HUDEP-2 (cell line): ENCODE measurements around the gene LGALS12.
"Not testable (repeated sequence)": the region's sequence is repeated elsewhere in the genome, so short reads cannot be mapped to it uniquely, and the experiment has no call there.

Experiments used
- DNase-seq, 76 experiments: peaks; one replicate each; lab custom pipeline; 2025; ENCODE audit not compliant: unreplicated experiment in 76 of 76; lab: John Stamatoyannopoulos, UW

The LGALS12 gene

DNA sequence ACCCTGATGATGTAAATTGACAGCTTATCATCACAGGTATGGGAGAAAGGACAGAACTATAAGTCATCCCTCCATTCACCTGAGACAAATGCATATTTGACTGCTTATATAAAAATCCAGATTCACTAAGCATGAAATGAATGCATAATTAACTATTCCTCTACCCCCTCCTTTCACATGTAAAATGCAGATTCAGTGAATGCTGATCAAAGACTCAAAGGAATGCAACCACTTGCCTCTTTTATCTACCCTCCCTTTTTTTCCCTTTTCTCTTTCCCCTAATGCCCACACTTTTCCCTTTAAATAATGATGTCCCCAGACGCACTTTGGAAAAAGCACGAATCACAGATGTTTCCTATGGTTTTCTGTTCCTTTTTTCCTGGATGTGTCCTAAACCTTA, 26.2 kb downstream of the LGALS12 start:
- DNase-seq, result no peak

DNA sequence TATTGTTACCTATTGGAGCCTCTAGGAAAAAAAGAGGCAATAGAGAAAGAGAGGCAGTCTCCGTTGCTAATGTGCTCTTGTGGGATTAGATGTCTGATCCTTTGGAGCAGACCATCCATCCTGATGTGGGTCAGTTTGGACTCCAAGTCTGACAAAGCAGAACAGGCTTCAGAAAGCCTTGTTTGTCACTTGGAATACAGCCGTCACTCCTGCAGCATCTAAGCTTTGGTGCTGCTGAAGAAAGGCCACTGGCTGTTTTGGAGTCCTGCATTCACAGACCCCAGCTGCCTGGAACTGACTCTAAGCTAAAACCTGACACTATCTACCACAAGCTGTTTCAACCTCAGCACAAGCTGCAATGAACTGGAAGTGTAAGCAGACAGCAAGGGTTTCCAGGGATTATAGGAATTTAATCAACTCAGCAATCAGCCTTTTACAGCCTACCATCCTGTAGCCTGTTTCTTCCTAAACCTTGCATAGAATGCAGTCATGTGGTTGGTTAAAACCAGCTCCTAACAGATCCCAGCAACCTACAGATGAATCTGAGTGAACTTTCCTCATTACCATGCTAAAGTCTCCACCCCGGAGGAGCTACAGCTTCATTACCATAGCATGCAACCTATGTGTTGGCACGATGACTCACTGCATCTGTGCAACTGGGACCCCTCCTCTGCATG, 27.1 kb downstream of the LGALS12 start:
- DNase-seq, result no peak

DNA sequence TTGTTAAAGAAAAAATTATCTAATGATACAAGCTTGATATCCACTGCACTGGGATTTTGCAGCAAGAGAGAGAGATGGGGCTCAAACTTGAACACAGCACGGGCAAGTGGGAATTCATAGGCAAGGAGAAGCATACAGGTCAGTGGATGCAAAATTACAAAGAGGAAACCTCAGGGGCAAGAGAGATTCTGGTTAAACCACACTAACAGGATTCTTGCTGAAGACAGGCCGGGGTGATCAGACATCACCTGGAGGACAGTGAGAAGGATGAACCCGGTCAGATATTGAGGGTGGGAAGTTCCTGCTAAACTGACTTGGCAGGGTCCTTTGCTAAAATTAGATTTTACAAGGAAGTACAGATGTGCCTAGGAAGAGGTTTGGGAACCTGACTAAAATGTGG, 28.2 kb downstream of the LGALS12 start:
- DNase-seq, result no peak

DNA sequence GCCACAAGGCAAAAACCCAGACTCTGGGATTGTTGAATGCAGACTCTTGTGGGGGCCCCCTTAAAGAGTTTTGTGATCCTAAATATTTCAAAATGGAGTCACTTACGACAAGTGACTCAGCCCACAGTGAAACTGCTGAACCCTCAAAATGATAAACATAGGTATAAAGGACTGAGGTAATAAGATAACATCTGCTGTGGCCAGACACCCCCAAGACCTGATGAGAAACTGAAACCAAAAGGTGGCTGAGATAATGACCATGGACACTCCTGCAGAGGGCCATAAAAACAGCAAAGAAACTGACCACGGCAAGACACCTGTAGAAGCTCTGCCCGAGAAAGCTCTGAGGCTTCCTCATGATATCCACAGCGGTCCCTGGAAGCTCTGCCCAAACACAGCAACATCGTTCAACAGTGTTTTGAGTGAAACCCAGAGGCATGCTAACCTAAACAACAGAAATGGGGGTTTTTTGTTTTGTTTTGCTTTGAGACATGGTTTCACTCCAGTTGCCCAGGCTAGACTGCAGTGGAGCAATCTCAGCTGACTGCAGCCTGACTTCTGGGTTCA, 29.1 kb downstream of the LGALS12 start:
- DNase-seq, result no peak

DNA sequence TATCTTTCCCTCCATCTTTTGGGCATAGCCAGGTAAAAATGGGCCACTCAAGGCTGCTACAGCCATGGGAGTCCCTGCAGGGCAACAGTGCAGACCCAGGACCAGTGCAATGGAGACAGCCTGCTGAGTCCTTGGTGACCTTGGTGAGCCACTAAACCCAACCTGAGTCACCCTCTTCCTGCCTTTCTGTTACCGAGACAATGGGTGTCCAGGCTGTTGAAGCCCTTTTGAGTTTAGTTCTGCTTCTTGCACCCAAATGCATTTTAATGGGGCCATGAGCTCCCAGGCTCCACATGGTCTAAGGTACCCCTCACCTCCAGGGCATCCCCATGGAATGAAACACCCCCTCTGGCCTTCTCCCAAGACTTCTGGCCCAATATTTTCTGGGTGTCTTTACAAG, 29.9 kb downstream of the LGALS12 start:
- no peak for DNase-seq

DNA sequence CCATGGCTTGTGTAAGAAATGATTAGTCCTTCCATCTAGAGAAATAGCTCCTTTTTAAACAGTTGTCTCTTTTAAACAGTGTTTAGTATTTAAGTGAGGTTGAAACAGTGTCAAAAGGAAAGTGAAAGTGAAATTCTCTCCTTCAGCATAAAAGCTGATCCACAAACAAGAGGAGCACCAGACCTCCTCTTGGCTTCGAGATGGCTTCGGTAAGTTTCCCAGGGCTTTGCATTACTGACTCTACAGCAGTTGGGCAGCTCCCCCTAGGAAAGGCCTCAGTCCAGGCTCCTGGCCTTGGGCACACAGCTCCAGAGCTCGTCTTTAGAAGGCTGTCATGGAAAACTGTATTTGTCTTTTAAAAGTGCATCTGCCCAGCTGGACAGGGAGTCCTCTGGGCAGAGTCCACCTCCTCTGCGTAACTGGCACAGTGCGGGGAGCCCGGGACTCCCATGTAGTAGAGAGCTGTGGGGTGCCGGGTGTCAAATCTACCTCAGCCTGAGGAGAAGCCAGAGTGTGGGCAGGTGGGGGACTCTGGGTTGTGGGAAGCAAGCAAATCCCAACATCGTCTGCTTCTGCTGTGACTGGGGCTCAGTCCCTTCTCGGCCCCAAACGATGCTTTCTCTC, 30.9 kb downstream of the LGALS12 start, which contains the start of gene PLAAT4:
Gene PLAAT4 (plus strand): TSS at position 140 of the 624 bp plus-strand sequence. CDS start 61 bp downstream, at position 201.
- no peak for DNase-seq

DNA sequence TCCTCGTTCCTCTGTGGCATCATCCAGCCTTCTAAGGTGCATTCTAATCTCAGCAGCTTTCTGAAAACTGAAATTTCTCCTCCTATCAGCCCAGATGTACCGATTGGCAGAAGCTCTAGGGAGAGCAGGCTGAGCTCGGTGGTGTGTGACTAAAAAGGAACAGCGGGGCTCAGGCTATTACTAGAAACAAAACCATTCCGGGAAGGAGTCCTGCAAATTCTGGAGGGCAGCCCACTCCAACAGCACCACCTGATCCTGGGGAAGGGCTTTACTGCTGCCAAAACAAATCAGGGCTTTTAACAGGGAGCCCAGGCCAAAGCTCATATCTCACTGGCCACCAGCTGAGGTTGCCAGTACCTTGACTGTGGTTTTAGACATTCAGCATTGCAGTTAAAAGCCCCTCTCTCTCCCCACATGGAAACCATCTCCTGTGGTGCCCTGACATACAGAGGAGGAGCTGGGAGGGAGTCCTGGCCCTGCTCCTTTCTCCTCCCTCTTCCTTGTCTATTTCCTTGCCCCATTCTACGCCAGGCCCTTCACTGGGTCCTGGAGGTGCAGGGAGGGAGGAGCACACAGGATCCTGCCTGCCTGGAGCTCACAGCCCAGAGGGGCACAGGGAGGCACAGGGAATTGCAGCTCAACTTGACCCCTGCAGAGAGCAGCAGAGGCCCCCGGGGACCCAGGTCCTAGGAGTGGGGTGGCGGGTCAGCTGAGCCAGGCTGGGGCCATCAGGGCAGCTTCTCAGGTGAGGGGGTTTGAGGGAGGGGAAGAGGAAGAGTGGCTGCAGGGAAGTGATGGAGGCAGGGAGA, 31.6 kb downstream of the LGALS12 start:
- DNase-seq, result no peak

DNA sequence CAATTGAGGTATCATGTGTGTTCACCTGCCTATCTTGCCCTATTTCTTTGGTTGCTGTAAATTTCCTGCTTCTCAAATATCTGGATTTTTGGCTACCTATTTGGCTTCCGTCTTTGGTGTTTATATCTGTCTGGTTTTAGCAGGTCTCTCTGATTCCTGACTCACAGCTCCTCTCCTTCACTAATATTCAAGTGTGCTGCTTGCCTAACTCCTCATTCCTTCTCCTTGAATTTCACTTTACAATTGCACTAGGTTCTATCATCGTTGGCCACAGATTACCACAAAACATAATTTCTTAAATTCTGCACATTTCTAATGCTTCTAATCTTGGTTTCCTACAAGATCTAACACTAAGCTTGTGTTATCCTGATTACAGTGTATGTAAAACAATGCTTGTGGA, 36.6 kb downstream of the LGALS12 start:
- DNase-seq, result not testable (repeated sequence)

DNA sequence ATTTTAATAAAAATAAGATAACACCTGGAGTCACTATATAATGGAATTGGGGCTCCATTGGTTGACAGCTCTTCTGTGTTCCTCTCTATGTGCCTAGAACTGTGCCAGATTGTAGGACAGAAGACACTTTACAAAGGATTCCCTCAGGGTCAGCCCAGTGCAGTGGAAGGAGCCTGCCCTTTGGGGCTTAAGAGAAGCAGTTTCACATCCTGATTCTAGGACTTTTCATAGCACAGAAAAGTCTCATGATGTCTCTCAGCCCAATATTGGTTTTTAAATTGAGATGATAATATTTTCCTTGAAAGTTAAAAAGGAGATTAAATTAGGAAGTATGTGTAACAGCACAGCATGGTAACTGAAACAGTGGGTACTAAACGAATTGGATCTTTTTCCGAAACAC, 37.8 kb downstream of the LGALS12 start:
- no peak for DNase-seq

DNA sequence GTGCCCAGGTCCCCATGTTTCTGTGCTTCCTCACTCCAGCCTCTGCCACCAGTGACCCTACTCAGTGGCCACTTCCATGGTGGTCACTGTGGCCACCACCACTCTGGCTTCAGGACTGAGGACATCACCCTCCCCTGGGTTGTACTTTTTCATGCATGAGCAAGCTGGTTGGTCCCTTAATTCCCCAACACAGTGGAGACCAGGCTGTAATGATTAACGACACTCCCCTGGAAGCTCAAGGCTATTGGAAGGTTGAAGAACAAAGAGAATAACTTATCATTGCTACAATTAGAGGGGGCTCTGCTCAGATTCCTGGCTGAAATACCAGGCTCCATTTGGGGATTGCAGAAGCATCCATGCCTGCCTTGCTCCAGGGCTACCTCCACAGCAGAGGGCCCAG, 41.2 kb downstream of the LGALS12 start:
- DNase-seq, result no peak

DNA sequence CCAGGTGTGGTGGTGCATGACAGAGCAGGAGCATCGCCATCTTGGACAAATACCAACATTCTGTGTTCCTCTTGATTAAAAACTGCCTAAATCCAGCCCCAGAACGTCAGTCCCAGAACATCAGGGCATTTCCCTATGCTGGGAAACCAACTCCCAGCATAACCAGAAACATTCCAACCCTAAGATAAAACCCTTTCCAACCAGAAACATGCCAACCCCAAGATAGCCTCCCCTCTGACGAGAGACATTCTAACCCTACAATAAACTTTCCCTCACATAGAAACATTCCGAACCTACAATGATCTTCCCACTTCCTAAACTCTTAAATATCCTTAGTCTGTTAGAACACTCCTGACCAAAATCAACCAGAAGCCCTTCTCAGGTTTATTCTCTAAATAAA, 42.3 kb downstream of the LGALS12 start:
- no peak for DNase-seq

DNA sequence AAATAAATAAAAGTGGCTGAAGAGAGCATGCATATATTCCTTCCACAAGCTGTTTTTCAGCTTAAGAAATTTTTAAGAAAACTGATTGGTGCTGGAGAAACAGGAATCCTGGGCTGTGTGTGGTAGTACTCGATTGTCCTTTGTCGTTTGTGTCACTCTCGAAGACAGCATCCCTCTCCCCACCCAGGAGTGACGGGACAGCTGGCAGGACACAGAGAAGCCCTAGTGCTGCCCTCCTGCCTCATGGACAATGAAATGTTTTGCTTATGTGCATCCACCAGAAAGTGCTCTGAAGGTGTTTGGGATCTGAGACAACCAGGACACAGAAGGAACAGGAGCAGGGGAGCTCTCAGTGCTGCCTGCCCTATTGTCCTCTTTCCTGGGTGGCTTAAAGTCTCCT, 43.5 kb downstream of the LGALS12 start:
- no peak for DNase-seq

DNA sequence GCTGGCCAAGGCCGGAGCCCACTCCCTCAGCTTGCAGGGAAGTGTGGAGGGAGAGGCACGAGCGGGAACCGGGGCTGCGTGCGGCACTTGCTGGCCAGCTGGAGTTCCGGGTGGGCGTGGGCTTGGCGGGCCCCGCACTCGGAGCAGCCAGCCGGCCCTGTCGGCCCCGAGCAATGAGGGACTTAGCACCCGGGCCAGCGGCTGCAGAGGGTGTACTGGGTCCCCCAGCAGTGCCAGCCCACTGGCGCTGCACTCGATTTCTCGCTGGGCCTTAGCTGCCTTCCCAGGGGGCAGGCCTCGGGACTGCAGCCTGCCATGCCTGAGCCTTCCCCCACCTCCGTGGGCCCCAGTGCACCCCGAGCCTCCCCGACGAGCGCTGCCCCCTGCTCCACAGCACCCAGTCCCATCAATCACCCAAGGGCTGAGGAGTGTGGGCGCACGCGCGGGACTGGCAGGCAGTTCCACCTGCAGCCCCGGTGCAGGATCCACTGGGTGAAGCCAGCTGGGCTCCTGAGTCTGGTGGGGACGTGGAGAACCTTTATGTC, 44.3 kb downstream of the LGALS12 start:
- not testable (repeated sequence) for DNase-seq

DNA sequence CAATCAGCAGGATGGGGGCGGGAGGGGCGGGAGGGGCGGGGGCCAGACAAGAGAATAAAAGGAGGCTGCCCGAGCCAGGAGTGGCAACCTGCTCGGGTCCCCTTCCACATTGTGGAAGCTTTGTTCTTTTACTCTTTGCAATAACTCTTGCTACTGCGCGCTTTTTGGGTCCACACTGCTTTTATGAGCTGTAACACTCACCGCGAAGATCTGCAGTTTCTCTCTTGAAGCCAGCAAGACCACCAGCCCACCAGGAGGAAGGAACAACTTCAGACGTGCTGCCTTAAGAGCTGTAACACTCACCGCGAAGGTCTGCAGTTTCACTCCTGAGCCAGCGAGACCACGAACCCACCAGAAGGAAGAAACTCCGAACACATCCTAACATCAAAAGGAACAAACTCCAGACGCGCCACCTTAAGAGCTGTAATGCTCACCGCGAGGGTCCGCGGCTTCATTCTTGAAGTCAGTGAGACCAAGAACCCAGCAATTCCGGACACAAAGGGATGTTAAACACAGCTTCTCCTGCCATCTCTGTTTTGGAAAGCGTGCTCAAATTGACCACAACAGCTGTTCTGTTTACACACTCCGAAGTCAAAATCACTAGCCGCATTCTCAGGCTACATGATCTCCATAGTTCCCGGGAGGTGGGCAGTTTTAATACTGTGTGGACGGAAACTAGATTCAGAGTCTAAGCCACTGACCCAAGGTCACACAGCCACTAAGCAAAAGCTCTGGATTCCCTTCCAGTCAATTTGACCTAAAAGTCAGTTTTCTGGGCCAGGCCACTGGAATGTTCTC, 45.4 kb downstream of the LGALS12 start:
- DNase-seq, result no peak

DNA sequence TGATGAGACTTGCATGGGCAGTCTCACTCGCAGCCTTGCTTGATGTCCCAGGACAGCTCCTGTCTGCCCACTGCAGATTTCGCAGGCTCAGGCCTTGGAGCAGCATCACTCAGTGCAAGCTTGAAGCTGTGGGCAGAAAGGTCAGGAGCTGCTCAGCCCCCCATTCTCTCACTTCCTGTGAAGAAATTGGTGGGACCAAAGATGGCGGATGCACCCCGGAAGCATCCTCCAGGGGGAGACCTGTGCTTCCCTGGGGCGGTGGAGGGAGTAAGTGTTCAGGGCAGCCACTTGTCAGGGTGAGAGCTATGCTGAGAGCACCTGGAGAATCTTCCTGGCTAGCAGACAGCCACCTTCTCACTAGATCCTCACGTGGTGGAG, 46.0 kb downstream of the LGALS12 start:
- no peak for DNase-seq

DNA sequence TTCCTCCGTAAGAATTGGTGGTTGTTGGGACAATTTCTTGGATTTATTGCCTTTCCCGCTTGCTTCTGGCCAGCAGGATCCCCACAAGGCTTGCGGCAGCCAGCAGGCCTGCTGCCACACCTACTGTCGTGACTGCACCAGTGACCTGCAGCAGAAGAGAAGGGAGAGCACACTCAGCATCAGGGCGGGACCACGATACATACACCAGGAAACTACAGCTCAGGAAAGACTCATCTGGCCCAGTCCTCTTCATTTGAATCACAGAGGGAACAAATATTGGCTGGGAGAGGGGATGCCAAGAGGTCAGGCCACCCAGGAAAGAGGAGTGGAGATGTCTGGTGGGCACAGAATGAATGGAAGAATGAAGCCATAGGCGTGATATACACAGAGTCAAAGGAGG, 47.0 kb downstream of the LGALS12 start:
- no peak for DNase-seq

DNA sequence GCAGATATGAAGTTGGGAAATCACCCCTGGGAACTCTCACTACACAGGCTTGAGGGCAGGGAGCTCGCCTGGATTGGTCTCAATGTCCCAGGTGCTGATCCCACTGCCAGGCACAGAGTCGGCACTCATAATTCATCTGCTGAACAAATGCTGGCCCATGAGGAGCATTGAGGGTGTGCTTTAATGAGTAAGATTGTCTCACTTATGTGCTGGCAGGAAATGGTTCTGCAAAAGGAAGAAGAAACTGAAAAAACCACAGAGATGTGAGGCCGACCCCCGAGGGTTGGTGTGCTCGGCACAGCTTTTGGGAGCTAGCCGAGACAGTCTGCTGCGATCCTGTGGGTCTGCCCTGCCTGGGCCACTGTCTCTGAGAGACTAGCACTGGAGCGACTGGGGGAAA, 47.9 kb downstream of the LGALS12 start:
- no peak for DNase-seq

DNA sequence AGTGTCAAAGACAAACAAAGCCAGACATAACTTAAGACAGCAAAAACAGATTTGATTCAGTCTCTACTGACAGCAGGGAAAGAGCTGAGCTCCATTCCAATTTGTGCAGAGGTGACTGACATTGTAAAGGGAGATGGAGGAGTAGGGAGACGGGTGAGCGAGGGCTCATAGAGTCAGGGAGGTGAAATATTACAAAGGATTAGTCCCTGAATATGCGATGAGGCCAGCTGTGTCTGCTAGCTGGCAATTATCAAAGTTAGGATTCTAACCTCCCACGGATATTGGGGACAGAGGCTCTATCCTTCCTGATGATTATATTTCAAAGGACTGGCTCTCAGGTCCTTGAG, 49.0 kb downstream of the LGALS12 start:
- DNase-seq, result no peak

DNA sequence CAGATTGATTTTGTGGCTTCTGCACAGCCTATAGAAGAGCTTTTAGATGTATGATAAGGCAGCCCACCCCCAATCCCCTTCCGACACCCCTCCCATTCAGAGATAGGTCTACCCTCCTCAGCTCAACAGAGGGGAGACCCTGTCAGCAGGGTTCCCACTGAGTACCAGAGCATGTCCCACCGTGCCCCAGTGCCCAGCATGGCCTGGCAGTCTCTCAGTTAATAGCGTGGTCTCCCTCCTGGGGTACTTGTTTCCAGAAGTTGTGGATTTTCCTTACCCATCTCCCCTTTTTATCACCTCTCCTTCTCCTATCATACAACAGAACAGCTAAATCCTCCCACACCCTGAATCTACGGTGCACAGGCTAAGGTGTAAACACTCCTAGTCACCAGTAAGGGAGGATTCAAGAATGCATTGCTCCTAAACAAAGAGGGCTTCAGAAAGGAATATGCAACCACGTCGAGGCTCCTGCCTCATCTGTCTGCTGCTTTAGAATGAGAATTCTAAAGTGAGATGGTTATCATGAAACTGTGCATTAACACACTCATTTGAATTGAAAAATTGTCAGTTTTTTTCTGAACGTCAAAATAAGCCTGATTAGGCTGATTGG, 50.6 kb downstream of the LGALS12 start:
- no peak for DNase-seq

DNA sequence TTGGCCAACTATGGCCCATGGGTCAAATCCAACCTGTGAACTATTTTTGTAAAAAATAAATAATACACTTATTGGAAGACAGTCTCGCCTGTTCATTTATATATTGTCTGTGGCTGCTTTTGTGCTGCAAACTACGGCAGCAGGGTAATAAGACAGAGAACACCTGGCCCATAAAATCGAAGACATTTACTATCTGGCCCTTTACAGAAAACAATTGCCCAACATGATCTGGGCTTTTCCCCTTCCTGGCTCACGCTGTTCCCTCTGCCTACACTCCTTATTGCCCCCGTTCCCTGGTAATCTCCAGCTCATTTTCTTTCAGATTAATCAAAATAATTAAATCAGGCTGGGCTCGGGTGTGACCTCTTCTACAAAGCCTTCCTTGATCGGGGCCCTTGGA, 51.7 kb downstream of the LGALS12 start:
- no peak for DNase-seq
